Measurements from ENCODE around the gene C6orf118. TPM values are rescaled to one million over a fixed set of nuclear protein-coding genes. Genes with fewer than 3 reads are reported as not detected.

Gene C6orf118
- 0.40 and 0.58 TPM in 2 replicates for total RNA-seq (2021; fragmentation: NEBNext Ultra II Directional; extraction: Animal tissue kit (Norgen Biotek cat#: 25700))
- 0.35 and 0.36 TPM in 2 replicates for polyA plus RNA-seq (2011; rRNA removed)
- 0.63 TPM for polyA plus RNA-seq (2011; cell fraction: cytosol; rRNA removed)
- 0.50 TPM for polyA plus RNA-seq (2011; cell fraction: nucleus; rRNA removed)
- polyA plus RNA-seq (2012, experiment 1 of 2) = 0.16 to 0.25 TPM (median 0.18 TPM) in 4 replicates
- not detected for polyA plus RNA-seq (2012, experiment 2 of 2)
- 0.47 TPM for polyA plus RNA-seq (2013, experiment 1 of 2)
- polyA plus RNA-seq (2013, experiment 2 of 2) = 0.26 TPM
- polyA minus RNA-seq (2011; rRNA and poly(A)+ RNA removed) = 0.39 TPM in 1 of 2 replicates, not detected in the other
- polyA minus RNA-seq (2011; cell fraction: cytosol; rRNA and poly(A)+ RNA removed) = not detected
- polyA minus RNA-seq (2011; cell fraction: nucleus; rRNA and poly(A)+ RNA removed) = 1.3 TPM
- long read RNA-seq, experiment 1 = 0 reads
- long read RNA-seq, experiment 2, partial matches to known transcripts = 0 of 1 reads
- long read RNA-seq, experiment 2, other reads (novel, unspliced or antisense) = 1 of 1 reads

GRCh38 chr6:165308926-165309731 lies at the start of gene C6orf118:
TSS of gene C6orf118 (minus strand) at chr6:165309605. CDS start at chr6:165309586, 19 bp downstream.
- Histone ChIP-seq H4K5ac (ENCODE audit: insufficient read length, low read depth, low read length) (no peak within 1 kb of the TSS), H3K23ac (ENCODE audit: insufficient read length) (no peak within 1 kb of the TSS), H3K4me3 (ENCODE audit: extremely low read depth in 1 of 4, insufficient read depth in 2 of 4, low read depth in 3 of 4, low read length in 4 of 4) (peak within 1 kb of the TSS; percentile 32 to 65 (median 59)), H2BK12ac (ENCODE audit: low read depth, low read length) (no peak within 1 kb of the TSS), H3K4ac (replicated peaks; ENCODE audit: insufficient read length, low read depth, low read length) (no peak within 1 kb of the TSS), H4K8ac (ENCODE audit: extremely low read depth, insufficient read depth, low read length) (peak within 1 kb of the TSS; percentile 83; the same call in 1 of the 2 replicates), H2AK5ac (ENCODE audit: low read depth, low read length) (no peak within 1 kb of the TSS), H2BK120ac (replicated peaks; ENCODE audit: low read depth, low read length) (no peak within 1 kb of the TSS), H2AFZ (ENCODE audit: low read length) (peak within 1 kb of the TSS; percentile 93), H3K79me1 (ENCODE audit: low read depth, low read length) (no peaks in the 10 kb centered on the region), H3K9ac (replicated peaks in 1 of 4; ENCODE audit: extremely low read depth in 1 of 4, low read depth in 3 of 4, low read length in 3 of 4) (peak within 1 kb of the TSS in 3 of 4 experiments; percentile 12 to 29 (median 17); a peak in 3 of 7 replicates), H3K4me1 (replicated peaks in 1 of 4; ENCODE audit: control insufficient read depth in 3 of 4, insufficient read depth in 4 of 4, low read length in 3 of 4) (no peaks in the 10 kb centered on the region), H3K4me2 (ENCODE audit: insufficient read depth in 1 of 2, low read depth in 2 of 2, low read length in 2 of 2) (peak within 1 kb of the TSS; percentile 73 to 85), H3K18ac (ENCODE audit: extremely low read depth, low read length) (no peak within 1 kb of the TSS), H3K23me2 (ENCODE audit: low read depth, low read length) (0 out of 2 replicates have a peak, but pooled peaks cover 5% of the 10 kb centered on the region), H4K91ac (replicated peaks; ENCODE audit: insufficient read length, low read length) (no peak within 1 kb of the TSS), H4K20me1 (replicated peaks in 1 of 2; ENCODE audit: control insufficient read depth in 1 of 2, insufficient read depth in 2 of 2, low read length in 2 of 2) (no peaks in the 10 kb centered on the region), H3K56ac (replicated peaks; ENCODE audit: insufficient read length, low read depth, low read length) (no peak within 1 kb of the TSS), H2BK20ac (ENCODE audit: low read length) (no peak within 1 kb of the TSS), H3K14ac (ENCODE audit: insufficient read length) (no peak within 1 kb of the TSS), H2BK15ac (ENCODE audit: low read length) (no peak within 1 kb of the TSS), H3K79me2 (ENCODE audit: control insufficient read depth in 1 of 2, insufficient read depth in 2 of 2, low read length in 2 of 2) (no peaks in the 10 kb centered on the region), H2BK5ac (ENCODE audit: low read depth, low read length) (no peak within 1 kb of the TSS), H3K36me3 (ENCODE audit: control insufficient read depth in 2 of 4, insufficient read depth in 4 of 4, low read length in 3 of 4) (no peaks in the 10 kb centered on the region), H3K27ac (ENCODE audit: low read depth, low read length) (no peak within 1 kb of the TSS), H3K9me3 (ENCODE audit: insufficient read depth in 2 of 2, low read depth in 1 of 2, low read length in 1 of 2) (no peaks in the 10 kb centered on the region), H3K27me3 (replicated peaks in 1 of 4; ENCODE audit: control insufficient read depth in 3 of 4, extremely low read depth in 1 of 4, insufficient read depth in 3 of 4, low read length in 3 of 4) (peaks cover 5 to 19% (median 11%) of the 10 kb centered on the region in 4 experiments)
- CTCF ChIA-PET (ENCODE audit: partially characterized antibody) = no interaction called here
- DNase-seq (ENCODE audit: low read depth in 1 of 2, low spot score in 2 of 2) (peak; percentile 73 to 82), FAIRE-seq (peak; percentile 74)
- 15% methylated on average over 35 of the region's 35 CpGs; no CpG with 5 or more reads in 1 of the 2 experiments for WGBS, 2 experiments (ENCODE audit: extremely low coverage in 1 of 2, insufficient coverage in 1 of 2, insufficient read length in 1 of 2, insufficient replicate concordance in 2 of 2, low coverage in 1 of 2, low lambda C conversion rate in 2 of 2, missing lambda C conversion rate in 1 of 2)
- POLR2A ChIA-PET (ENCODE audit: partially characterized antibody) = no interaction called here
- TF ChIP-seq ZNF274 (IDR thresholded peaks at IDR 0.05; ENCODE audit: borderline replicate concordance, extremely low read depth, low read length) (no peak), RFX5 (IDR thresholded peaks at IDR 0.05; ENCODE audit: borderline replicate concordance, low read depth, low read length) (no peak), TEAD4 (IDR thresholded peaks at IDR 0.05; ENCODE audit: low read depth, low read length) (0 out of 2 replicates have a peak, but pooled peaks have one; percentile 34), MAX (IDR thresholded peaks at IDR 0.05) (peak; percentile 81), SUZ12 (IDR thresholded peaks at IDR 0.05; ENCODE audit: low read length) (no peak), CTCF (IDR thresholded peaks at IDR 0.05; ENCODE audit: control extremely low read depth in 1 of 3, insufficient read depth in 1 of 3, low read depth in 1 of 3, low read length in 3 of 3) (no peak), ASH2L (IDR thresholded peaks at IDR 0.05; ENCODE audit: low read length) (peak; percentile 59)
